Measurements from ENCODE around the gene CCDC195. TPM values are rescaled to one million over a fixed set of nuclear protein-coding genes. Genes with fewer than 3 reads are reported as not detected.

Gene CCDC195
- total and polyA plus RNA-seq, 7 donors = 1.5 TPM; not detected in 6

- ATAC-seq (no peak), DNase-seq (no peak)
- no peaks in the 10 kb centered on the region for H3K27me3 ChIP-seq (ENCODE audit: insufficient read depth in 3 of 3, low read length in 2 of 3)
Measured at GRCh38 chr2:224751996-224752698, 36.0 kb upstream of the CCDC195 start.

GRCh38 chr2:224749136-224749535 lies 33.0 kb upstream of the CCDC195 start:
- Histone ChIP-seq H3K27me3 (ENCODE audit: insufficient read depth in 3 of 3, low read length in 2 of 3) (no peaks in the 10 kb centered on the region), H3K4me3 (no peak overlapping the region), H3K36me3 (ENCODE audit: insufficient read depth in 1 of 2, low read depth in 1 of 2) (no peaks in the 10 kb centered on the region), H3K27ac (no peak overlapping the region), H3K9me3 (no peaks in the 10 kb centered on the region), H3K4me1 (no peaks in the 10 kb centered on the region)
- no peak for DNase-seq
- no peak for ATAC-seq
- intact Hi-C loops (cut with DNase I) = no loop called here
- 81 to 92% (median 83%) methylated on average over 1 of the region's 1 CpG for WGBS, 3 donors
- TF ChIP-seq CTCF (IDR thresholded peaks at IDR 0.05) = no peak

More at GRCh38 chr2:224751996-224752698, 36.0 kb upstream of the CCDC195 start:
- no peak overlapping the region for H3K4me3 ChIP-seq
- no peak for TF ChIP-seq CTCF (IDR thresholded peaks at IDR 0.05)
- no peaks in the 10 kb centered on the region for H3K9me3 ChIP-seq
- H3K36me3 ChIP-seq (ENCODE audit: insufficient read depth in 1 of 2, low read depth in 1 of 2) = no peaks in the 10 kb centered on the region
- H3K4me1 ChIP-seq = no peaks in the 10 kb centered on the region
- WGBS, 3 donors = 73 to 77% (median 74%) methylated on average over 5 of the region's 5 CpGs
- H3K27ac ChIP-seq = no peak overlapping the region
- intact Hi-C loops (cut with DNase I) = no loop called here

- H3K9me3 ChIP-seq = no peaks in the 10 kb centered on the region
- DNase-seq (no peak), ATAC-seq (no peak)
- no peaks in the 10 kb centered on the region for H3K4me1 ChIP-seq
- intact Hi-C loops (cut with DNase I) = no loop called here
- no peak overlapping the region for H3K27ac ChIP-seq
- TF ChIP-seq CTCF (IDR thresholded peaks at IDR 0.05) = no peak
- no peaks in the 10 kb centered on the region for H3K27me3 ChIP-seq (ENCODE audit: insufficient read depth in 3 of 3, low read length in 2 of 3)
- H3K4me3 ChIP-seq = no peak overlapping the region
- no peaks in the 10 kb centered on the region for H3K36me3 ChIP-seq (ENCODE audit: insufficient read depth in 1 of 2, low read depth in 1 of 2)
- WGBS, 3 donors = 73 to 88% (median 75%) methylated on average over 4 of the region's 4 CpGs
Measured at GRCh38 chr2:224747765-224748164, 31.6 kb upstream of the CCDC195 start.

- no peak for TF ChIP-seq CTCF (IDR thresholded peaks at IDR 0.05)
- DNase-seq (no peak), ATAC-seq (no peak)
- no peak overlapping the region for H3K27ac ChIP-seq
- no peaks in the 10 kb centered on the region for H3K4me1 ChIP-seq
- intact Hi-C loops (cut with DNase I) = no loop called here
- peaks cover 4% of the 10 kb centered on the region for H3K9me3 ChIP-seq
- H3K27me3 ChIP-seq (ENCODE audit: insufficient read depth in 3 of 3, low read length in 2 of 3) = no peaks in the 10 kb centered on the region
- WGBS, 3 donors = 90 to 92% (median 90%) methylated on average over 1 of the region's 1 CpG
- H3K4me3 ChIP-seq = no peak overlapping the region
- H3K36me3 ChIP-seq (ENCODE audit: insufficient read depth in 1 of 2, low read depth in 1 of 2) = no peaks in the 10 kb centered on the region
Measured at GRCh38 chr2:224736227-224736626, 20.1 kb upstream of the CCDC195 start.

GRCh38 chr2:224734949-224735348 lies 18.8 kb upstream of the CCDC195 start:
- no peaks in the 10 kb centered on the region for H3K27me3 ChIP-seq (ENCODE audit: insufficient read depth in 3 of 3, low read length in 2 of 3)
- DNase-seq (no peak), ATAC-seq (no peak)
- no peak for TF ChIP-seq CTCF (IDR thresholded peaks at IDR 0.05)
- no peak overlapping the region for H3K4me3 ChIP-seq
- no peaks in the 10 kb centered on the region for H3K4me1 ChIP-seq
- H3K36me3 ChIP-seq (ENCODE audit: insufficient read depth in 1 of 2, low read depth in 1 of 2) = no peaks in the 10 kb centered on the region
- peaks cover 4% of the 10 kb centered on the region for H3K9me3 ChIP-seq
- H3K27ac ChIP-seq = no peak overlapping the region
- intact Hi-C loops (cut with DNase I) = no loop called here
- 74 to 84% (median 81%) methylated on average over 1 of the region's 1 CpG for WGBS, 3 donors

Measured in psoas muscle (tissue), 8 donors.